Measurements from ENCODE around the gene TAF5L.

TAF5L gene

GRCh38 chr1:229553621-229554130, 72.2 kb downstream of the TAF5L start:
- H3K4me3 ChIP-seq (ENCODE audit: low read length), result no peak overlapping the region
- no peak for DNase-seq (ENCODE audit: low read depth)
- TF ChIP-seq, protein P1, sequence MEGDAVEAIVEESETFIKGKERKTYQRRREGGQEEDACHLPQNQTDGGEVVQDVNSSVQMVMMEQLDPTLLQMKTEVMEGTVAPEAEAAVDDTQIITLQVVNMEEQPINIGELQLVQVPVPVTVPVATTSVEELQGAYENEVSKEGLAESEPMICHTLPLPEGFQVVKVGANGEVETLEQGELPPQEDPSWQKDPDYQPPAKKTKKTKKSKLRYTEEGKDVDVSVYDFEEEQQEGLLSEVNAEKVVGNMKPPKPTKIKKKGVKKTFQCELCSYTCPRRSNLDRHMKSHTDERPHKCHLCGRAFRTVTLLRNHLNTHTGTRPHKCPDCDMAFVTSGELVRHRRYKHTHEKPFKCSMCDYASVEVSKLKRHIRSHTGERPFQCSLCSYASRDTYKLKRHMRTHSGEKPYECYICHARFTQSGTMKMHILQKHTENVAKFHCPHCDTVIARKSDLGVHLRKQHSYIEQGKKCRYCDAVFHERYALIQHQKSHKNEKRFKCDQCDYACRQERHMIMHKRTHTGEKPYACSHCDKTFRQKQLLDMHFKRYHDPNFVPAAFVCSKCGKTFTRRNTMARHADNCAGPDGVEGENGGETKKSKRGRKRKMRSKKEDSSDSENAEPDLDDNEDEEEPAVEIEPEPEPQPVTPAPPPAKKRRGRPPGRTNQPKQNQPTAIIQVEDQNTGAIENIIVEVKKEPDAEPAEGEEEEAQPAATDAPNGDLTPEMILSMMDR (conservative IDR thresholded peaks at IDR 0.05; ENCODE audit: low read depth, low read length), result no peak

GRCh38 chr1:229552732-229553131, 73.2 kb downstream of the TAF5L start:
- no peak overlapping the region for H3K4me3 ChIP-seq (ENCODE audit: low read length)
- TF ChIP-seq, protein P1 (conservative IDR thresholded peaks at IDR 0.05; ENCODE audit: low read depth, low read length), result no peak

GRCh38 chr1:229550812-229551567, 74.9 kb downstream of the TAF5L start:
- no peak overlapping the region for H3K4me3 ChIP-seq (ENCODE audit: low read length)
- no peak for DNase-seq (ENCODE audit: low read depth)
- TF ChIP-seq, protein P1 (conservative IDR thresholded peaks at IDR 0.05; ENCODE audit: low read depth, low read length), result no peak

More at GRCh38 chr1:229552732-229553131, 73.2 kb downstream of the TAF5L start:
- no peak for DNase-seq (ENCODE audit: low read depth)

DNA sequence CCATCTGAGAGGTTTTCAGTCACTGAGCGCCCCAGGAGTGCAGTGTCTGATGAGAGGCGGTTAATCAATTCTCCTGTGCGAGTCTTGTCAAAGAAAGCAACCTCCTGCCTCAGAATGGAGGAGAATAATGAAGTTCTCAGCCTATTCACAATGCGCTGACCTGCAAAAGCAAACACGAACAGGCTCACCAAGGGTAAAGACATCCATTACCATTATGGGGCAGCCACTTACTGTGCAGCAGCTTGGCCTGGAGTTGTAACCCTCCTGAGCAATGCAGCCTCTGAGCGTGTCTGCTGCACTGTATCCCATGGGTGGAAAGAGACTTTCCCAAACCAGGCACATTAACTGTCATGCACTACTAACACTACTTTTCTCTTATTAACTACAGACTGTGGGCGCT, 78.4 kb downstream of the TAF5L start:
- H3K4me3 ChIP-seq (ENCODE audit: low read length), result no peak overlapping the region
- DNase-seq (ENCODE audit: low read depth), result no peak
- TF ChIP-seq, protein P1 (conservative IDR thresholded peaks at IDR 0.05; ENCODE audit: low read depth, low read length), result no peak

DNA sequence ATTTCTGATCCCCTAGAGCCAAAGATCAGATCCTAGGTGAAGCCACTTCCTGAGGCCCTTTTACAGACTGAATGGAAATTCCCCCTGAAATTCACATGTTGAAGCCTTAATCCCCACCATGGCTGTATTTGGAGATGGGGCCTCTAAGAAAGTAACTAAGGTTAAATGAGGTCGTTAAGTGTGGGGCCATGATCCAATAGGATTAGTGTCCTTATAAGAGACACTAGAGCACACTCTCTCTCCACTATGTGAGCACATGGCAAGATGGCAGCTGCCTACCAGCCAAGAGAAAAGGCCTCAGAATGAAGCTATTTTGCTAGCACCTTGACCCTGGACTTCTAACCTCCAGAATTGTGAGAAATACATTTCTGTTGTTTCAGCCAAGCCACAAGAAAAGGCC, 81.3 kb downstream of the TAF5L start:
- TF ChIP-seq, protein P1 (conservative IDR thresholded peaks at IDR 0.05; ENCODE audit: low read depth, low read length), result no peak
- no peak for DNase-seq (ENCODE audit: low read depth)
- H3K4me3 ChIP-seq (ENCODE audit: low read length), result no peak overlapping the region
